GM12875 (cell line): ENCODE results near the gene IRAK1.

Experiments used
- H3K4me3 ChIP-seq: one replicate; pipeline ENCODE4 v1.5.1; 2011; ENCODE audit warnings: low read depth, low read length, control low read depth
- TF ChIP-seq, protein P1 (sequence below): IDR thresholded peaks from 2 replicates; pipeline ENCODE4 v1.5.1; 2011; ENCODE audit warnings: low read depth, mild to moderate bottlenecking, control low read depth, inconsistent platforms, low read length, moderate library complexity, borderline replicate concordance; ENCODE audit not compliant: insufficient read depth

Gene IRAK1

DNA sequence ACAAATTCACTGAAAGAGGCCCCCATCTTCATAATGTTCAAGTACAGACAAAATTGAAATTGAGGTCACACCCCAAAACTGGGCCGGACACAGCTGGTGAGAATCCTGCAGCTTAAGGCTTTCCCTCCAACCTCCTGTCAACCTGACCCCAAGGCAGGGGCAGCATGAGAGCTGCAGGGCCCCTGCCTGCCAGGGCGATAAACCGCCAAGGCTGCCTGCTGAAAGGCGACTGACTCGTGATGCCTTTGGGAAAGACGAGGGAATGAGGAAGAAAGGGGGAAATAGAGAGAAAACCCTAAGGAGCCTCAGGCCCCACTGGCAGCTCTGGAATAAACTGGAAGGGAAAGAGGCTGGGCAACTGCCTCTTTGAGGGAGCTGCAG lies 7.3 kb upstream of the IRAK1 start:
- TF ChIP-seq, protein P1, sequence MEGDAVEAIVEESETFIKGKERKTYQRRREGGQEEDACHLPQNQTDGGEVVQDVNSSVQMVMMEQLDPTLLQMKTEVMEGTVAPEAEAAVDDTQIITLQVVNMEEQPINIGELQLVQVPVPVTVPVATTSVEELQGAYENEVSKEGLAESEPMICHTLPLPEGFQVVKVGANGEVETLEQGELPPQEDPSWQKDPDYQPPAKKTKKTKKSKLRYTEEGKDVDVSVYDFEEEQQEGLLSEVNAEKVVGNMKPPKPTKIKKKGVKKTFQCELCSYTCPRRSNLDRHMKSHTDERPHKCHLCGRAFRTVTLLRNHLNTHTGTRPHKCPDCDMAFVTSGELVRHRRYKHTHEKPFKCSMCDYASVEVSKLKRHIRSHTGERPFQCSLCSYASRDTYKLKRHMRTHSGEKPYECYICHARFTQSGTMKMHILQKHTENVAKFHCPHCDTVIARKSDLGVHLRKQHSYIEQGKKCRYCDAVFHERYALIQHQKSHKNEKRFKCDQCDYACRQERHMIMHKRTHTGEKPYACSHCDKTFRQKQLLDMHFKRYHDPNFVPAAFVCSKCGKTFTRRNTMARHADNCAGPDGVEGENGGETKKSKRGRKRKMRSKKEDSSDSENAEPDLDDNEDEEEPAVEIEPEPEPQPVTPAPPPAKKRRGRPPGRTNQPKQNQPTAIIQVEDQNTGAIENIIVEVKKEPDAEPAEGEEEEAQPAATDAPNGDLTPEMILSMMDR: no peak
- no peak overlapping the region for H3K4me3 ChIP-seq

DNA sequence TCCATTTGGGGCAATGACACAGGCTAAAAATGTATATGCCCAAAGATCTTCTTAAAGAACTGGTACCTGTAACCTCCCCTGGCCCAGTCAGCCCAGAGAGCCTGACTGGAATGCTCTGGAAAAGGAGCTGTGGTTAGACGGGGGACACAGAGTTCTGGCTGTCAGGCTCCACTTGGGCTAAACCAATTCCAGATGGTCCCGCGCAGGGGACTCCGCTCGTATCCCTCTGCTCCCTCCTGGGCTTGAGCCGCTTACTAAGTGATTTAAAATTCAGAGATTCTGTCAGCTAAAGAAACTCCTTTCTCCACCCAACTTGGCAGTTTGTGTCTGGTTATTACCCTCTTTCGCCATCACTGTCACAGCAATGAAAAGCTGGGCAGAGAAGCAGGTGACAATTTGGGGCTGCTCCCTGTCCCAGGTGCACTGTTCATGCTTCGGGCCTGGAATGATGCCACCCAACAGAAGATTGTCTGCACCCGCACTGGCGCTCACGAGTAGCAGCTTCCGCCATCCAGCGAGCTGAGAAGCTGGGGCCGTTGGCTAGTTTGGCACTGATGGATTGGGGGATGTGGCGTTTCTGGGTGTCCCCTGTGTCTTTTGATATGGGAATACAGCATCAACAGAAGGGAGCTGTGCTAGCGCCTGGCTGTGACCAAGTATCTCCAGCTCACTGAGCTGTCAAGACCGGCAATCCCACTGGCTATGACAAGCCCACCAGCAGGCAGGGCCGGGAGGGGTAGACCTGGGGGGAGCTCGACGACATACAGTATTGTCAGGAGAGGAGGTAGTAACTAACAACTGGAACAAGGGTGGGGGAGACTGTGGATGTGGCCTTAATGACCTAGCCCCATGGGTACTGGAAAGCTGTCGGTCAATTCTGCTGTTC lies 6.7 kb upstream of the IRAK1 start:
- TF ChIP-seq, protein P1: no peak

DNA sequence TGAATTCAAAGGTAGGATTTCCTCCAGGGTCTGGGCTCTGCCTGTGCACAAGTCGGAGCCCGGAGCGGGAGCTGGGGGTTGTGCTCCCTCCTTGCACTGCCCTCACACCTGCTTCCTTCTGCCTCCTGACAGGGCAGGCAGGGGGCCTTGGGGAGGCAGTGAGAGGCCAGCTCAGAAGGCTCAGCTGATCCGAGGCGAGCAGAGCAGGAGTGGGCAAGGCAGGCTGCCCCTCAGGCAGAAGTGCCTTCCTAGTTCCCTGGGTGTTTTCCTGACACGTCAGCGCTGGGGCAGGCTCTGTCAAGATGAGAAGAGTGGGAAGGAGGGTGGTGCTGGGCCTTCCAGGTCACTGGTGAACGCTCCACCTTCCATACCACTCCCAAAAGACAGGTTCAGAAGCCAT lies 5.5 kb upstream of the IRAK1 start:
- H3K4me3 ChIP-seq: no peak overlapping the region
- TF ChIP-seq, protein P1: no peak

More for the DNA sequence above, 6.7 kb upstream of the IRAK1 start:
- no peak overlapping the region for H3K4me3 ChIP-seq

DNA sequence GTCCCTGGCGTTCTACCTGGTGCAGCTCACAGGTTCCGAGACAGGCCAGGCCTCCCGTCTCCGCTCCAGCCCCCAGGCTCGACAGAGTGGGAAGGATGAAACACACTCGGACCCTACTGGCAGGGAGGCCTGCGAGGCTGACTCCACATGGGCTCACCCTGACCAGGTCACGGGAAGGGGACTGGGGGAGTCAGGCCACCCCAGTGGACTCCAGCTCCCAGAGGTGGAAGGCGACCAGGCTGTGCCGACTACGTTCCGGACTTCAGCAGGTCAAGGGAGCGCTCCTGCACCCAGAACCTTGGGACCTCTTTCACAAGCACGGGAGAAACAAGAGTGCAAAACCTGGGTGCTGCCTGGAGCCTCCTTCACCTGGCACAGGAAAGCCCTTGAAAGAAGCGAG lies 4.6 kb upstream of the IRAK1 start:
- H3K4me3 ChIP-seq: no peak overlapping the region
- TF ChIP-seq, protein P1: no peak

DNA sequence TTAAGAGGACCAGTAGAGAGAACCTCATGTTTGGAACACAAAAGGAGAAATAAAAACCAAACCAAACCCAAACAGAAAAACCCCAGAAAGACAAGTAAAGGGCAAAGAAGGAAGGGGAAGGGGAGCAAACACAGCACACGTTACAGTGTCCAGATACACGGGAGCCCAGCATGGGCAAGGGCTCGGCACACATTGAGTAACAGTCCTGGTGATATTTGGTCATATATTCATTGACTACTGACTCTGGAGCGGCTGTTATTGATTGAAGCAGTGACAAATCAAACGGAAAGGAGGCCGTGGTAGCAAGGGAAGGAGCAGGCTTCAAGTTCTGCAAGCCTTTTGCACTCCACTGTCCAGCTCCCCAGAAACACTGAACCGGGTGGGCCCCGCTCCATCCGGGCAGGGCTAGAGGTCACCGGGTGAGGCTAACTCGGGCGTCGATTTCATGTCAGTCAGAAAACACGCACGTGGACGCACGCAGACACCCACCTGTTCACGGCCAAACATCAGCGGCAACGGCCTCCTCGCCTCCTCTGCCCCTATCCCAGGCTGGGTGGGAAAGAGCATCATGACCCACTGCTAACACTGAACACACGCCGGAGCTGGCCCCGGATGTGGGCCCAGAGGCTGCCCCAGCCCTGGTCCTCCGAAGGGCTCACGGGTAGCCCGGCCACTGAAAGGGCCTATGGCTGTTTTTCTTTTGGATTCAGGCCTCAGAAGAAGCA lies 3.7 kb upstream of the IRAK1 start:
- TF ChIP-seq, protein P1: no peak
- no peak overlapping the region for H3K4me3 ChIP-seq

DNA sequence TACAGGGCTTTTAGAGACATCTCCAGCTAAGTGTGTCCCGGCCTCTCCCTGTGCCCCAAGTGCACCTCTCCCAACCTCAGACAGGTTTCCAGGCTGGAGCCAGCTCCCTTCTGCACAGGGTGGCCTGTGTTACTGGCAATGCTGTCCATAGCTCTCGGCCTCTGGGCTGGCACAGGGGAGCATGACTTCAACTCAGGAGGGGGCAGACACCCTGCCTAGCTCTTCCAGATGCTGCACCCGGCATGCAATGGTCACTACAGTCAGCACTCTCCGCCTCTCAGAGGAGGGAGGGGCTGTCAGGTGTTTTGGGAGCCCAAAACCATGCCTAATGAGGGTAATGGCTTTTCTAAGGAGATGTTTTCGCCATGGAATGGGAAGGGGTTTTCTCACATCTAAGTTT lies 2.4 kb upstream of the IRAK1 start:
- H3K4me3 ChIP-seq: no peak overlapping the region
- TF ChIP-seq, protein P1: no peak
